ENCODE measurements around the gene NHS.

NHS gene

GRCh38 chrX:17736478-17736855, 361.5 kb downstream of the NHS start:
- H3K36me3 ChIP-seq (ENCODE audit: control insufficient read depth, insufficient read depth, low read length) = no peaks in the 10 kb centered on the region
- peak overlapping the region; percentile 51 for H3K4me3 ChIP-seq (ENCODE audit: insufficient read depth, low read depth, low read length, poor library complexity, severe bottlenecking)
- DNase-seq = no peak

GRCh38 chrX:17736856-17737709, 362.1 kb downstream of the NHS start, which contains the start of gene SCML1:
Gene SCML1, plus strand, starts transcription at chrX:17737493. Its CDS starts 6,694 bp downstream, at chrX:17744187.
- Histone ChIP-seq H3K36me3 (ENCODE audit: control insufficient read depth, insufficient read depth, low read length) (no peaks in the 10 kb centered on the region), H3K4me1 (ENCODE audit: control insufficient read depth, insufficient read depth, low read length, poor library complexity, severe bottlenecking) (no peaks in the 10 kb centered on the region), H3K4me3 (ENCODE audit: insufficient read depth, low read depth, low read length, poor library complexity, severe bottlenecking) (peak within 1 kb of the TSS; percentile 57), H3K27me3 (replicated peaks; ENCODE audit: control insufficient read depth, insufficient read depth, low read length, poor library complexity, severe bottlenecking) (no peaks in the 10 kb centered on the region), H3K27ac (ENCODE audit: insufficient read depth, low read length, poor library complexity, severe bottlenecking) (peak within 1 kb of the TSS; percentile 86), H3K9me3 (ENCODE audit: control insufficient read depth, low read length) (no peaks in the 10 kb centered on the region)
- peak; percentile 69 to 78 (median 72) for DNase-seq

More at GRCh38 chrX:17736478-17736855, 361.5 kb downstream of the NHS start:
- Histone ChIP-seq H3K4me1 (ENCODE audit: control insufficient read depth, insufficient read depth, low read length, poor library complexity, severe bottlenecking) (no peaks in the 10 kb centered on the region), H3K9me3 (ENCODE audit: control insufficient read depth, low read length) (no peaks in the 10 kb centered on the region), H3K27ac (ENCODE audit: insufficient read depth, low read length, poor library complexity, severe bottlenecking) (peak overlapping the region; percentile 86), H3K27me3 (replicated peaks; ENCODE audit: control insufficient read depth, insufficient read depth, low read length, poor library complexity, severe bottlenecking) (no peaks in the 10 kb centered on the region)

GRCh38 chrX:17737710-17737985, 362.6 kb downstream of the NHS start:
- no peaks in the 10 kb centered on the region for H3K27me3 ChIP-seq (replicated peaks; ENCODE audit: control insufficient read depth, insufficient read depth, low read length, poor library complexity, severe bottlenecking)
- no peaks in the 10 kb centered on the region for H3K4me1 ChIP-seq (ENCODE audit: control insufficient read depth, insufficient read depth, low read length, poor library complexity, severe bottlenecking)
- no peak for DNase-seq
- H3K4me3 ChIP-seq (ENCODE audit: insufficient read depth, low read depth, low read length, poor library complexity, severe bottlenecking) = peak overlapping the region; percentile 57
- H3K27ac ChIP-seq (ENCODE audit: insufficient read depth, low read length, poor library complexity, severe bottlenecking) = peak overlapping the region; percentile 86
- H3K36me3 ChIP-seq (ENCODE audit: control insufficient read depth, insufficient read depth, low read length) = no peaks in the 10 kb centered on the region
- H3K9me3 ChIP-seq (ENCODE audit: control insufficient read depth, low read length) = no peaks in the 10 kb centered on the region

GRCh38 chrX:17737986-17738713, 363.1 kb downstream of the NHS start:
- peak overlapping the region; percentile 86 for H3K27ac ChIP-seq (ENCODE audit: insufficient read depth, low read length, poor library complexity, severe bottlenecking)
- no peaks in the 10 kb centered on the region for H3K9me3 ChIP-seq (ENCODE audit: control insufficient read depth, low read length)
- DNase-seq = peak; percentile 4 to 44 (median 20)
- H3K4me3 ChIP-seq (ENCODE audit: insufficient read depth, low read depth, low read length, poor library complexity, severe bottlenecking) = peak overlapping the region; percentile 57
- no peaks in the 10 kb centered on the region for H3K27me3 ChIP-seq (replicated peaks; ENCODE audit: control insufficient read depth, insufficient read depth, low read length, poor library complexity, severe bottlenecking)
- H3K4me1 ChIP-seq (ENCODE audit: control insufficient read depth, insufficient read depth, low read length, poor library complexity, severe bottlenecking) = no peaks in the 10 kb centered on the region
- H3K36me3 ChIP-seq (ENCODE audit: control insufficient read depth, insufficient read depth, low read length) = no peaks in the 10 kb centered on the region

- Histone ChIP-seq H3K4me1 (ENCODE audit: control insufficient read depth, insufficient read depth, low read length, poor library complexity, severe bottlenecking) (no peaks in the 10 kb centered on the region), H3K36me3 (ENCODE audit: control insufficient read depth, insufficient read depth, low read length) (no peaks in the 10 kb centered on the region), H3K4me3 (ENCODE audit: insufficient read depth, low read depth, low read length, poor library complexity, severe bottlenecking) (peak overlapping the region; percentile 57), H3K27me3 (replicated peaks; ENCODE audit: control insufficient read depth, insufficient read depth, low read length, poor library complexity, severe bottlenecking) (no peaks in the 10 kb centered on the region), H3K9me3 (ENCODE audit: control insufficient read depth, low read length) (no peaks in the 10 kb centered on the region), H3K27ac (ENCODE audit: insufficient read depth, low read length, poor library complexity, severe bottlenecking) (no peak overlapping the region)
- no peak for DNase-seq
Measured at GRCh38 chrX:17738737-17739535, 363.9 kb downstream of the NHS start.

- no peak overlapping the region for H3K4me3 ChIP-seq (ENCODE audit: insufficient read depth, low read depth, low read length, poor library complexity, severe bottlenecking)
- no peaks in the 10 kb centered on the region for H3K36me3 ChIP-seq (ENCODE audit: control insufficient read depth, insufficient read depth, low read length)
- DNase-seq = no peak
- no peak overlapping the region for H3K27ac ChIP-seq (ENCODE audit: insufficient read depth, low read length, poor library complexity, severe bottlenecking)
- H3K9me3 ChIP-seq (ENCODE audit: control insufficient read depth, low read length) = no peaks in the 10 kb centered on the region
- H3K27me3 ChIP-seq (replicated peaks; ENCODE audit: control insufficient read depth, insufficient read depth, low read length, poor library complexity, severe bottlenecking) = no peaks in the 10 kb centered on the region
- H3K4me1 ChIP-seq (ENCODE audit: control insufficient read depth, insufficient read depth, low read length, poor library complexity, severe bottlenecking) = no peaks in the 10 kb centered on the region
Measured at GRCh38 chrX:17740137-17741122, 365.4 kb downstream of the NHS start.

- Histone ChIP-seq H3K9me3 (ENCODE audit: control insufficient read depth, low read length) (no peaks in the 10 kb centered on the region), H3K4me1 (ENCODE audit: control insufficient read depth, insufficient read depth, low read length, poor library complexity, severe bottlenecking) (no peaks in the 10 kb centered on the region), H3K27ac (ENCODE audit: insufficient read depth, low read length, poor library complexity, severe bottlenecking) (no peak overlapping the region), H3K4me3 (ENCODE audit: insufficient read depth, low read depth, low read length, poor library complexity, severe bottlenecking) (no peak overlapping the region), H3K36me3 (ENCODE audit: control insufficient read depth, insufficient read depth, low read length) (no peaks in the 10 kb centered on the region), H3K27me3 (replicated peaks; ENCODE audit: control insufficient read depth, insufficient read depth, low read length, poor library complexity, severe bottlenecking) (no peaks in the 10 kb centered on the region)
- no peak for DNase-seq
Measured at GRCh38 chrX:17741123-17741511, 366.1 kb downstream of the NHS start.

- Histone ChIP-seq H3K9me3 (ENCODE audit: control insufficient read depth, low read length) (no peaks in the 10 kb centered on the region), H3K4me3 (ENCODE audit: insufficient read depth, low read depth, low read length, poor library complexity, severe bottlenecking) (no peak overlapping the region), H3K4me1 (ENCODE audit: control insufficient read depth, insufficient read depth, low read length, poor library complexity, severe bottlenecking) (no peaks in the 10 kb centered on the region), H3K27ac (ENCODE audit: insufficient read depth, low read length, poor library complexity, severe bottlenecking) (no peak overlapping the region), H3K27me3 (replicated peaks; ENCODE audit: control insufficient read depth, insufficient read depth, low read length, poor library complexity, severe bottlenecking) (no peaks in the 10 kb centered on the region), H3K36me3 (ENCODE audit: control insufficient read depth, insufficient read depth, low read length) (no peaks in the 10 kb centered on the region)
- no peak for DNase-seq
Measured at GRCh38 chrX:17743913-17744312, 368.9 kb downstream of the NHS start.

- no peak overlapping the region for H3K27ac ChIP-seq (ENCODE audit: insufficient read depth, low read length, poor library complexity, severe bottlenecking)
- no peaks in the 10 kb centered on the region for H3K4me1 ChIP-seq (ENCODE audit: control insufficient read depth, insufficient read depth, low read length, poor library complexity, severe bottlenecking)
- peaks cover 3% of the 10 kb centered on the region for H3K36me3 ChIP-seq (ENCODE audit: control insufficient read depth, insufficient read depth, low read length)
- H3K9me3 ChIP-seq (ENCODE audit: control insufficient read depth, low read length) = no peaks in the 10 kb centered on the region
- DNase-seq = no peak
- H3K27me3 ChIP-seq (replicated peaks; ENCODE audit: control insufficient read depth, insufficient read depth, low read length, poor library complexity, severe bottlenecking) = no peaks in the 10 kb centered on the region
- no peak overlapping the region for H3K4me3 ChIP-seq (ENCODE audit: insufficient read depth, low read depth, low read length, poor library complexity, severe bottlenecking)
Measured at GRCh38 chrX:17744896-17745523, 370.0 kb downstream of the NHS start.

Measured in effector memory CD4-positive, alpha-beta T cell (primary cell).